Measurements from ENCODE around the gene CAMTA1. TPM values are rescaled to one million over a fixed set of nuclear protein-coding genes. Genes with fewer than 3 reads are reported as not detected.

The CAMTA1 gene
- total RNA-seq, 1 experiment from 2014 or later = 82.2 TPM

GRCh38 chr1:7105269-7105668 is 320.0 kb downstream of the CAMTA1 start:
- H3K4me1 ChIP-seq (ENCODE audit: control insufficient read depth, insufficient read depth, low read length) = no peaks in the 10 kb centered on the region
- no peaks in the 10 kb centered on the region for H3K9me3 ChIP-seq (ENCODE audit: control insufficient read depth, insufficient read depth, low read depth, low read length)
- ATAC-seq (no peak), DNase-seq (ENCODE audit: low read depth, low spot score) (no peak)
- POLR2A ChIA-PET = no interaction called here
- no peak overlapping the region for H3K27ac ChIP-seq (ENCODE audit: low read length)
- no TSS peak for BruUV-seq (replicated peaks)
- no peaks in the 10 kb centered on the region for H3K27me3 ChIP-seq (ENCODE audit: control insufficient read depth, insufficient read depth, low read length)
- TF ChIP-seq TCF7L2 (IDR thresholded peaks at IDR 0.05; ENCODE audit: low read depth, low read length) (no peak), REST (IDR thresholded peaks at IDR 0.05; ENCODE audit: insufficient read depth in 1 of 2, low read depth in 2 of 2, low read length in 1 of 2) (no peak), POLR2AphosphoS5 (IDR thresholded peaks at IDR 0.05; ENCODE audit: low read depth, low read length) (no peak)
- H3K4me3 ChIP-seq (ENCODE audit: low read depth in 2 of 2, low read length in 2 of 2) = no peak overlapping the region
- intact Hi-C loops (cut with micrococcal nuclease; ENCODE audit: unreplicated experiment) (no loop called here), in situ Hi-C loops (cut with HindIII; ENCODE audit: low pct_unique_long_range_greater_than_20kb, low sequenced_read_pairs) (no loop called here)
- H3K36me3 ChIP-seq (ENCODE audit: control insufficient read depth, insufficient read depth, low read length) = no peaks in the 10 kb centered on the region
- CTCF ChIA-PET = no interaction called here

- BruUV-seq (replicated peaks) = no TSS peak
- Histone ChIP-seq H3K4me1 (ENCODE audit: control insufficient read depth, insufficient read depth, low read length) (no peaks in the 10 kb centered on the region), H3K4me3 (ENCODE audit: low read depth in 2 of 2, low read length in 2 of 2) (no peak overlapping the region), H3K9me3 (ENCODE audit: control insufficient read depth, insufficient read depth, low read depth, low read length) (no peaks in the 10 kb centered on the region), H3K27ac (ENCODE audit: low read length) (no peak overlapping the region), H3K27me3 (ENCODE audit: control insufficient read depth, insufficient read depth, low read length) (no peaks in the 10 kb centered on the region; the same call in 1 of the 2 replicates), H3K36me3 (ENCODE audit: control insufficient read depth, insufficient read depth, low read length) (no peaks in the 10 kb centered on the region)
- in situ Hi-C loops (cut with HindIII; ENCODE audit: low pct_unique_long_range_greater_than_20kb, low sequenced_read_pairs) = no loop called here
- intact Hi-C loops (cut with micrococcal nuclease; ENCODE audit: unreplicated experiment) = no loop called here
- TF ChIP-seq CTCF (IDR thresholded peaks at IDR 0.05) = no peak
- TF ChIP-seq POLR2AphosphoS5 (IDR thresholded peaks at IDR 0.05; ENCODE audit: low read depth, low read length) = no peak
- TF ChIP-seq TCF7L2 (IDR thresholded peaks at IDR 0.05; ENCODE audit: low read depth, low read length) = no peak
- no peak for TF ChIP-seq REST (IDR thresholded peaks at IDR 0.05; ENCODE audit: insufficient read depth in 1 of 2, low read depth in 2 of 2, low read length in 1 of 2)
- no peak for TF ChIP-seq SIN3A (IDR thresholded peaks at IDR 0.05; ENCODE audit: borderline replicate concordance, insufficient read depth, low read depth, low read length)
- no peak for ATAC-seq
- ChIA-PET POLR2A (no interaction called here), CTCF (no interaction called here)
- DNase-seq (ENCODE audit: low read depth, low spot score) = no peak
These were observed 321.3 kb downstream of the CAMTA1 start for GRCh38 chr1:7106442-7107108.
